Liver (tissue), 9 donors: ENCODE data around the gene MGA. TPM values are rescaled to one million over a fixed set of nuclear protein-coding genes. Genes with fewer than 3 reads are reported as not detected.

Experiments used
- DNase-seq: peaks from one replicate; pipeline ENCODE4 v3.0.0-alpha.2; 2017; ENCODE audit warnings: low spot score
- H3K27ac ChIP-seq, 2 donors: one replicate each; pipeline ENCODE4 v1.7.0; 2013; ENCODE audit warnings: inconsistent platforms in 2 of 2, low read length in 2 of 2, control low read depth in 1 of 2, low read depth in 1 of 2, mild to moderate bottlenecking in 1 of 2
- H3K27me3 ChIP-seq, 4 donors: one replicate each; pipeline versions ENCODE4 v1.6.1 to v1.7.0; 2013; ENCODE audit warnings: low read length in 3 of 4, inconsistent platforms in 1 of 4, mild to moderate bottlenecking in 1 of 4, moderate library complexity in 1 of 4; ENCODE audit not compliant: control insufficient read depth in 4 of 4, insufficient read depth in 4 of 4
- H3K36me3 ChIP-seq, 4 donors: one replicate each; pipeline versions ENCODE4 v1.6.1 to v1.7.0; 2013; ENCODE audit warnings: low read length in 3 of 4, mild to moderate bottlenecking in 3 of 4, low read depth in 1 of 4, moderate library complexity in 1 of 4; ENCODE audit not compliant: control insufficient read depth in 4 of 4, insufficient read depth in 3 of 4
- H3K4me1 ChIP-seq, 4 donors: one replicate each; pipeline versions ENCODE4 v1.6.1 to v1.7.0; 2013; ENCODE audit warnings: low read length in 3 of 4, mild to moderate bottlenecking in 3 of 4, moderate library complexity in 1 of 4; ENCODE audit not compliant: control insufficient read depth in 4 of 4, insufficient read depth in 4 of 4
- H3K4me3 ChIP-seq, 3 donors: one replicate each; pipeline versions ENCODE4 v1.6.1 to v1.7.0; 2013; ENCODE audit warnings: low read length in 3 of 3, control low read depth in 1 of 3, low read depth in 1 of 3, mild to moderate bottlenecking in 1 of 3
- H3K9ac ChIP-seq, 2 donors: one replicate each; pipeline ENCODE4 v1.7.0; 2013; ENCODE audit warnings: low read length in 2 of 2, mild to moderate bottlenecking in 2 of 2, moderate library complexity in 2 of 2, control low read depth in 1 of 2, low read depth in 1 of 2
- H3K9me3 ChIP-seq, 4 donors: one replicate each; pipeline versions ENCODE4 v1.6.1 to v1.7.0; 2013; ENCODE audit warnings: low read length in 3 of 4; ENCODE audit not compliant: control insufficient read depth in 4 of 4
- EGR1 ChIP-seq, 2 donors: IDR thresholded peaks; 2 replicates each; pipeline ENCODE4 v1.6.1; 2016 to 2018; ENCODE audit warnings: antibody characterized with exemption in 2 of 2, low read depth in 2 of 2
- FOXA1 ChIP-seq: IDR thresholded peaks from 2 replicates; pipeline ENCODE4 v1.6.1; 2016; ENCODE audit warnings: antibody characterized with exemption
- FOXA2 ChIP-seq: IDR thresholded peaks from 2 replicates; pipeline ENCODE4 v1.6.1; 2016; ENCODE audit warnings: antibody characterized with exemption
- GABPA ChIP-seq, 2 donors: IDR thresholded peaks in 1 of 2; conservative IDR thresholded peaks in 1 of 2; 2 replicates each; pipeline ENCODE4 v1.6.1; 2016; ENCODE audit warnings: antibody characterized with exemption in 2 of 2, mild to moderate bottlenecking in 1 of 2, moderate library complexity in 1 of 2
- HNF4A ChIP-seq, 2 donors: conservative IDR thresholded peaks; 2 replicates each; pipeline ENCODE4 v1.6.1; 2016; ENCODE audit warnings: antibody characterized with exemption in 2 of 2, mild to moderate bottlenecking in 2 of 2
- HNF4G ChIP-seq: IDR thresholded peaks from 2 replicates; pipeline ENCODE4 v1.6.1; 2016; ENCODE audit warnings: antibody characterized with exemption
- JUND ChIP-seq, 2 donors: IDR thresholded peaks; 2 replicates each; pipeline ENCODE4 v1.6.1; 2016; ENCODE audit warnings: antibody characterized with exemption in 2 of 2
- NR2F2 ChIP-seq: IDR thresholded peaks from 2 replicates; pipeline ENCODE4 v1.6.1; 2016; ENCODE audit warnings: antibody characterized with exemption
- RAD21 ChIP-seq, 2 donors: IDR thresholded peaks; 2 replicates each; pipeline ENCODE4 v1.6.1; 2016; ENCODE audit warnings: antibody characterized with exemption in 2 of 2, mild to moderate bottlenecking in 2 of 2
- REST ChIP-seq: IDR thresholded peaks from 2 replicates; pipeline ENCODE4 v1.6.1; 2016; ENCODE audit warnings: antibody characterized with exemption, mild to moderate bottlenecking
- RXRA ChIP-seq, 2 donors: IDR thresholded peaks; 2 replicates each; pipeline ENCODE4 v1.6.1; 2017 to 2018; ENCODE audit warnings: antibody characterized with exemption in 2 of 2, mild to moderate bottlenecking in 1 of 2
- SP1 ChIP-seq: IDR thresholded peaks from 2 replicates; pipeline ENCODE4 v1.6.1; 2018; ENCODE audit warnings: antibody characterized with exemption, mild to moderate bottlenecking
- TAF1 ChIP-seq: conservative IDR thresholded peaks from 2 replicates; pipeline ENCODE4 v1.6.1; 2016; ENCODE audit warnings: antibody characterized with exemption, mild to moderate bottlenecking
- YY1 ChIP-seq: IDR thresholded peaks from 2 replicates; pipeline ENCODE4 v1.6.1; 2016; ENCODE audit warnings: antibody characterized with exemption, mild to moderate bottlenecking
- WGBS: extraction: QIAGEN DNeasy Blood & Tissue Kit; methylation state at CpG from one replicate; pipeline ENCODE4 v1.1.7; 2013; 5-methylcytosine and 5-hydroxymethylcytosine counted together
- polyA plus RNA-seq, 2 donors: library from polyadenylated mRNA; stranded (reverse) in 1 of 2; unstranded in 1 of 2; fragments of 200-250 nt in 1 of 2; fragments of >200 nt in 1 of 2; fragmentation: Nextera tagmentation in 1 of 2; extraction: Ambion mirVana in 1 of 2; gene quantifications; one replicate each; pipeline versions ENCODE4 v1.2.1 to v1.2.3, GENCODE V29; 2013 to 2015
- total RNA-seq, 2 donors: library from RNA; depleted of rRNA; stranded (reverse); fragments of >200 nt; gene quantifications; one replicate each; pipeline ENCODE4 v1.2.3, GENCODE V29; 2014
- TF ChIP-seq, protein P1 (sequence below): fragments of 150-350 bp; IDR thresholded peaks from 2 replicates; pipeline ENCODE4 v1.5.1; 2017; ENCODE audit warnings: improper control_type of control experiment, low read depth, low read length; ENCODE audit not compliant: missing input control
- TF ChIP-seq, protein P2 (sequence below): IDR thresholded peaks from 2 replicates; pipeline ENCODE4 v1.6.1; 2016; ENCODE audit warnings: antibody characterized with exemption
- TF ChIP-seq, protein P3 (sequence below): IDR thresholded peaks from 2 replicates; pipeline ENCODE4 v1.6.1; 2016; ENCODE audit warnings: antibody characterized with exemption
- donor health status: healthy.
- donor health status: healthy.
- donor health status: healthy.
- donor health status: healthy.
- donor health status: healthy.

The MGA gene
- total and polyA plus RNA-seq, 4 donors: 2.1 to 33.5 (median 13.2) TPM

DNA sequence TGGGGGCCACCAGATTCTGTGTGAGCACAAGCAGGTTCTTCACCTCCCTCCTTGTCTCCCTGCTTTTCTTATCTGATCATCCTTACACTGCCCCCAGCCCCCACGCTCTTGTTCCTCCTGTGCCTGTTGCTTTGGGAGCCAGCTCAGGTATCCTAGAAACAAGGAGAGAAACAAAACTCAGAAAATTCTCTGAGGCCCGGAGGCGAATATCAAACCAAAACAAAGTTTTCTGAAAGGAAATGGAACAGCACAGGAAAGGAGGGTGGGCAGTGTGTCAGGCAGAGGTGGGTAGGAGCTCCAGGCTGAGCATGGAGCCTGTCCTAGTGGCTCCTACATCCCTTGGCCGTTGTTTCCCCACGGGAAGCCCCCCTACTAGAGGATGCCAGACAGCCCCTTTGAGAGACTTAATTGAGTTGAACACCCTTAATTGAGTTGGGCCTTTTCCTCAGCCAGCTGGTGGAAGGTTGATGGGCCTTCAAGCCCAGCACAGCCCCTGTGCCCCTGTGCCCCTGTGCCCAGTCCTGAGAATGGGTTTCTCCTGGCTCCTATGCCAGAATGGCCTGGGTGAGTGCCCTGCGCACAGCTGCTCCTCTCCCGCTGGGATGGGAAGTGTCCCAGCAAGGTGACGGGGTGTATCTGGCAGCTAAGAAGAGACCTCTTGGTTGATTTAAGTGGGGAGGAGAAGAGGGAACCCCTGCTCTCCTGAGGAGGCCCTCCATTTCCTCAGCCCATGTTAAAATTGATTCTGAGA is 144.9 kb downstream of the MGA start:
- H3K9ac ChIP-seq: no peak overlapping the region
- 84% methylated on average over 8 of the region's 8 CpGs for WGBS
- no peak for TF ChIP-seq HNF4A (conservative IDR thresholded peaks at IDR 0.05)
- no peak for TF ChIP-seq RAD21 (IDR thresholded peaks at IDR 0.05)
- TF ChIP-seq YY1: no peak
- no peak for TF ChIP-seq FOXA2
- no peak for TF ChIP-seq JUND (IDR thresholded peaks at IDR 0.05)
- no peak for TF ChIP-seq TAF1
- TF ChIP-seq RXRA (IDR thresholded peaks at IDR 0.05): no peak
- no peak for TF ChIP-seq GABPA (IDR thresholded peaks at IDR 0.05 in 1 of 2, conservative IDR thresholded peaks at IDR 0.05 in 1 of 2)
- TF ChIP-seq FOXA1: no peak
- TF ChIP-seq, protein P1, sequence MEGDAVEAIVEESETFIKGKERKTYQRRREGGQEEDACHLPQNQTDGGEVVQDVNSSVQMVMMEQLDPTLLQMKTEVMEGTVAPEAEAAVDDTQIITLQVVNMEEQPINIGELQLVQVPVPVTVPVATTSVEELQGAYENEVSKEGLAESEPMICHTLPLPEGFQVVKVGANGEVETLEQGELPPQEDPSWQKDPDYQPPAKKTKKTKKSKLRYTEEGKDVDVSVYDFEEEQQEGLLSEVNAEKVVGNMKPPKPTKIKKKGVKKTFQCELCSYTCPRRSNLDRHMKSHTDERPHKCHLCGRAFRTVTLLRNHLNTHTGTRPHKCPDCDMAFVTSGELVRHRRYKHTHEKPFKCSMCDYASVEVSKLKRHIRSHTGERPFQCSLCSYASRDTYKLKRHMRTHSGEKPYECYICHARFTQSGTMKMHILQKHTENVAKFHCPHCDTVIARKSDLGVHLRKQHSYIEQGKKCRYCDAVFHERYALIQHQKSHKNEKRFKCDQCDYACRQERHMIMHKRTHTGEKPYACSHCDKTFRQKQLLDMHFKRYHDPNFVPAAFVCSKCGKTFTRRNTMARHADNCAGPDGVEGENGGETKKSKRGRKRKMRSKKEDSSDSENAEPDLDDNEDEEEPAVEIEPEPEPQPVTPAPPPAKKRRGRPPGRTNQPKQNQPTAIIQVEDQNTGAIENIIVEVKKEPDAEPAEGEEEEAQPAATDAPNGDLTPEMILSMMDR: no peak
- TF ChIP-seq, protein P2, sequence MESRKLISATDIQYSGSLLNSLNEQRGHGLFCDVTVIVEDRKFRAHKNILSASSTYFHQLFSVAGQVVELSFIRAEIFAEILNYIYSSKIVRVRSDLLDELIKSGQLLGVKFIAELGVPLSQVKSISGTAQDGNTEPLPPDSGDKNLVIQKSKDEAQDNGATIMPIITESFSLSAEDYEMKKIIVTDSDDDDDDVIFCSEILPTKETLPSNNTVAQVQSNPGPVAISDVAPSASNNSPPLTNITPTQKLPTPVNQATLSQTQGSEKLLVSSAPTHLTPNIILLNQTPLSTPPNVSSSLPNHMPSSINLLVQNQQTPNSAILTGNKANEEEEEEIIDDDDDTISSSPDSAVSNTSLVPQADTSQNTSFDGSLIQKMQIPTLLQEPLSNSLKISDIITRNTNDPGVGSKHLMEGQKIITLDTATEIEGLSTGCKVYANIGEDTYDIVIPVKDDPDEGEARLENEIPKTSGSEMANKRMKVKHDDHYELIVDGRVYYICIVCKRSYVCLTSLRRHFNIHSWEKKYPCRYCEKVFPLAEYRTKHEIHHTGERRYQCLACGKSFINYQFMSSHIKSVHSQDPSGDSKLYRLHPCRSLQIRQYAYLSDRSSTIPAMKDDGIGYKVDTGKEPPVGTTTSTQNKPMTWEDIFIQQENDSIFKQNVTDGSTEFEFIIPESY: no peak
- no peak for TF ChIP-seq HNF4G
- TF ChIP-seq REST: no peak
- TF ChIP-seq, protein P3, sequence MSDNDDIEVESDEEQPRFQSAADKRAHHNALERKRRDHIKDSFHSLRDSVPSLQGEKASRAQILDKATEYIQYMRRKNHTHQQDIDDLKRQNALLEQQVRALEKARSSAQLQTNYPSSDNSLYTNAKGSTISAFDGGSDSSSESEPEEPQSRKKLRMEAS: no peak
- TF ChIP-seq NR2F2: no peak
- no peak for TF ChIP-seq SP1
- no peak overlapping the region for H3K4me3 ChIP-seq
- DNase-seq: no peak
- no peaks in the 10 kb centered on the region for H3K27me3 ChIP-seq
- no peaks in the 10 kb centered on the region for H3K9me3 ChIP-seq
- H3K27ac ChIP-seq: no peak overlapping the region
- peaks cover 0 to 3% (median 0%) of the 10 kb centered on the region in 4 donors for H3K36me3 ChIP-seq
- H3K4me1 ChIP-seq: no peaks in the 10 kb centered on the region

DNA sequence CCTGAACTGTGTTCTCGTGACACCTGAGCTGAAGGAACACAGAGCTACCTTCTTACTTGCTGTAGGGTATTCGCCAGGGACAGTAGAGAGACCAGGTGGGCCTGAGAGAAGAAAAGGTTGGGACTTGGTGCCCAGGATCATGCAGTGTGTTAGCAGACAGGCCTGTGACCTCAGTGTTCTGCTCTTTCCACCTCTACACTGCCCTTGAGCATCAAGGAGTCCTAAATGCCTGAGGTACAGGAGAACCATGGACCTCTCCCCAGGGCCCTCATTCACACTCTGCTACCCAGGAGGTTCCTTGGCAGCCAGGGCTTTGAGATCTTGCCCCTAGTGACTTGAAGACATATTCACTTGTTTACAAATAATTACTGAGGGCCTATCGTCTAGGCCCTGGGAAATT is 145.5 kb downstream of the MGA start:
- H3K9ac ChIP-seq: no peak overlapping the region
- no peaks in the 10 kb centered on the region for H3K4me1 ChIP-seq
- no peak overlapping the region for H3K27ac ChIP-seq
- 93% methylated on average over 3 of the region's 3 CpGs for WGBS
- DNase-seq: no peak
- no peaks in the 10 kb centered on the region for H3K27me3 ChIP-seq
- H3K9me3 ChIP-seq: no peaks in the 10 kb centered on the region
- peaks cover 0 to 2% (median 0%) of the 10 kb centered on the region in 4 donors for H3K36me3 ChIP-seq
- H3K4me3 ChIP-seq: no peak overlapping the region
- no peak for TF ChIP-seq EGR1 (IDR thresholded peaks at IDR 0.05; ENCODE audit: low read depth in 2 of 2)
- no peak for TF ChIP-seq HNF4A (conservative IDR thresholded peaks at IDR 0.05)
- no peak for TF ChIP-seq FOXA1
- no peak for TF ChIP-seq REST
- TF ChIP-seq SP1: no peak
- TF ChIP-seq RXRA (IDR thresholded peaks at IDR 0.05): no peak
- TF ChIP-seq, protein P1: no peak
- TF ChIP-seq NR2F2: no peak
- no peak for TF ChIP-seq TAF1
- TF ChIP-seq GABPA (IDR thresholded peaks at IDR 0.05 in 1 of 2, conservative IDR thresholded peaks at IDR 0.05 in 1 of 2): no peak
- TF ChIP-seq HNF4G: no peak
